COR-L47 (cell line): Measurements from ENCODE around the gene SNHG17.
"Not testable (repeated sequence)": the region's sequence is repeated elsewhere in the genome, so short reads cannot be mapped to it uniquely, and the experiment has no call there.

Experiments used
- DNase-seq: peaks from one replicate; lab custom pipeline; 2025; lab: John Stamatoyannopoulos, UW

SNHG17 gene

GRCh38 chr20:38420388-38421085 lies 14.6 kb downstream of the SNHG17 start:
- no peak for DNase-seq

- no peak for DNase-seq
Observed at GRCh38 chr20:38418509-38419204, 16.5 kb downstream of the SNHG17 start.

DNA sequence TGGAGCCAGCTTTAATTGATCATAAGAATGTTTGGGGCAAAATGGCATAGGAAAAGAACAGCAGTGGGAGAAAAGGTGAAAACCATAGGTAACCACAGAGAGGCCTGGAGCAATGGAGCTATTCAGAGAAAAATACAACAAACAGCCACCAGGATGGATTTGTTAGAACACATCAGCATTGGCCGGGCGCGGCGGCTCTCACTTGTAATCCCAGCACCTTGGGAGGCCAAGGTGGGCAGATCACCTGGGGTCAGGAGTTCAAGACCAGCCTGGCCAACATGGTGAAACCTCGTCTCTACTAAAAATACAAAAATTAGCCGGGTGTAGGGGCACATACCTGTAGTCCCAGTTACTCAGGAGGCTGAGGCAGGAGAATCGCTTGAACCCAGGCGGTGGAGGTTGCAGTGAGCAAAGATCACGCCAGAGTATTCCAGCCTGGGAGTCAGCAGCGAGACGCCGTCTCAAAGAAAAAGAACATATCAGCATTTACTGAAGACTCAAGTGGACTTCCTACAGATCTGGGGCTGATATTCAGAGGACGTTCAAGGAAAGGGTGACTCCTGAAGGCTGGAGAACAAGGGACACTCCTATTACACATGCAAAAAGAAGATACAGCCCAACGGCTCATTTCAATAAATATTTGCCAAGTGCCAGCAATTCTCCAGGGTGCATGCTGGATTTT lies 20.2 kb downstream of the SNHG17 start:
- DNase-seq = no peak

DNA sequence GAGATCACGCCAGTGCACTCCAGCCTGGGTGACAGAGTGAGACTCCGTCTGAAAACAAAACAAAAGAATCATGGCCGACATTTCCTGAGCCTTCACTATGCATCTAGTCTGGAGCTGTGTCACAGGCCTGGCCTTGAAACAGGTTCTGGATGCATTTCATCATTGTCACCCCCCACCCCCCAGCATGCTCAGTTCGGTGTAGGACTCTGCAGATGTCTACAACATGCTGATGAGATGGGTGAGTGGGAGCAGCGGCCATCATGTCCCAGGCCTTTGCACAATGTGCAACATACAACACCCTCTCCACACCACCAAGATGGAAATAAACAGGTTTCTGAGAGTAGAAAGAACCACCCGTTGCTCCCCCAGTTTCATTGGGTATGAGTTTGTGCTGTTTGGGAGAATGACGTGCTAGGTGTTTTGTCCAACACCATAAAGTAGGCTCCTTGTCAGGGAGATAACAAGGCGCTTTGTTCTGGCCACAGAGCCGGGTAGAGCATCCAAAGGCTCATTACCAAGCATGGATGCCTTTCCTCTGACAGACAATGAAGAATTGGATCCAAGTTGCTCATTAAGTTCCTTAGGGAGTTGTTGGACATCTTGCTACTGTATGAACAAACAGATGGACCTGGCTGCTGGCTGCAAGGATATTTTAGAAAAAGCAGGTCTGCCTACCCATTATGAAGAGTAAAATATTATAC lies 22.1 kb downstream of the SNHG17 start:
- no peak for DNase-seq

DNA sequence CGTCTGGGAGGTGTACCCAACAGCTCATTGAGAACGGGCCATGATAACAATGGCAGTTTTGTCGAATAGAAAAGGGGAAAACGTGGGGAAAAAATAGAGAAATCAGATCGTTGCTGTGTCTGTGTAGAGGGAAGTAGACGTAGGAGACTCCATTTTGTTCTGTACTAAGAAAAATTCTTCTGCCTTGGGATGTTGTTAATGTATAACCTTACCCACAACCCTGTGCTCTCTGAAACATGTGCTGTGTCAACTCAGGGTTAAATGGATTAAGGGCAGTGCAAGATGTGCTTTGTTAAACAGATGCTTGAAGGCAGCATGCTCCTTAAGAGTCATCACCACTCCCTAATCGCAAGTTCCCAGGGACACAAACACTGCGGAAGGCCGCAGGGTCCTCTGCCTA lies 27.3 kb downstream of the SNHG17 start:
- not testable (repeated sequence) for DNase-seq

- no peak for DNase-seq
Observed at GRCh38 chr20:38407321-38407720, 27.8 kb downstream of the SNHG17 start.

DNA sequence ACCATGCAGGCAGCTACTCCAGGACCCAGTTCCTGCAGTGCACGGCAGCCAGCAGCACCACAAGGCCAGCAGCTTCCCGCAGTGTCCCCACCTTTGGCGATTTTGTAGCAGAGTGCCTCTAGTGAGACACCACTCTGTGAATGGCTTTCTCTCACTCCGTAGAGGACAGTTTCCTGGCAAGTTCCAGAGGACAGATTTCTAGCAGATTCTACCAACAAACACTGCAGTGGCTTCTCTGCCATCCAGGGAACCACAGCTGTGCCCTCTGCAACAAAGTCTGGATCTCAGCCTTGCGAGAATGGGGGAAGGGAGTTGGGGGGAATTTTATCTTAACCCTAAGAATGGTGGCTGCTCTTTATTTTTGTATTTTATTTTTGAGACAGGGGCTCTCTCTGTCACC lies 28.7 kb downstream of the SNHG17 start:
- DNase-seq = no peak

GRCh38 chr20:38405132-38405531 lies 30.0 kb downstream of the SNHG17 start:
- DNase-seq = no peak

DNA sequence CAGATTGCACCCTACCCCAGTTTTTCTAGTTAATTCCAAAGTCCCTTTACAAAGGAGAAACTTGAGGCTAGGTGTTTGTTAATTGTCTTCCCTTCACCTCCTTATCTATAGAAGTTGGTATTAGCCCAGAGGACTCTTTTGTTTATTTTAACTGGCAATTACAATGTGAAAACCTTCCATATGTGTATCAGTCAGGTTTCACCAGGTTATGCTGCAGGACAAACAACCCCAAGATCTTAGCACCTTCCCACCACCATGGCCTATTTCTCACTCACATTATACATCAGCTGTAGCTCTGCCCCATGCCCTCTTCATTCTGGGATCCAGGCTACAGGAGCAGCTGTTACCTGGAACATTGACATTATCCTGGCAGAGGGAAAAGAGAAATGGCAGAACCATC lies 31.1 kb downstream of the SNHG17 start:
- DNase-seq = no peak

- DNase-seq = no peak
Observed at GRCh38 chr20:38402816-38403215, 32.3 kb downstream of the SNHG17 start.

DNA sequence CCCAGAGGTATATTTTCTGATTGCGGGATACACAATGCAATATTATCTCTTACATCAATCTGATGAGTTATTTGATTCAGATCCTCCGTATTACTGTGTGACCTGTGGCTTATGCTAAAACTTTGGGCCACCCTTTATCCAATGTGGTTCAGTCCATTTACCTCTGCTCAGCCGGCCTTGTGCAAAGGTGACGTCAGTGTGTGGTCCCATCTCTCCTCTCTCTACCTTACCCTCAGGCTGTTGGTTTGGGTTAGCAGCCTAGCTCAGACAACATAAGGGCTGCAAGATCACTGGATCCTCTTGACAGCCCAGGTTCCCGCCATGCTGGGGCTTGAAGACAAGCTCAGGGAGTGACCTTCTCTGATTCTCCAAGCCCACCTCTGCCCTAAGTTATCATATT lies 33.0 kb downstream of the SNHG17 start:
- no peak for DNase-seq

- DNase-seq = not testable (repeated sequence)
Observed at GRCh38 chr20:38395751-38396395, 39.3 kb downstream of the SNHG17 start.

DNA sequence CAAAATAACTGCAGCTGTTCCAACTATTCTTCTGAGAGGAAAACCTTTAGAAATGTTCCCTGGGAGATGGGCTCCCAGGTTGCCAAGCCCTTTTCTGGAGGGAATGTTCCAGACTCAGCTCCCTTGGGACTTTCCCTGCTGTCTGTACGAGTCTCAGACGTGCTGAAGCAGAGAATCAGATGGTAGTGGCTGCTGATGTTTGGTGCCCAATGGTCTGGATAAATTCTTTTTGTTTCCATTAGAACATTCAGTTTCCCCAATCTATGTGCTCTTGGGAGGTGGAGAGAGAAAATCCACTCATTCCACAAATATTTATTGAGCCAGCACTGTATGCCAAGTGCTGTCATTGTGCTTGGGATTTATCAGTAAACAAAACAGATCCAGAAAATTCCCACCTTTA lies 40.0 kb downstream of the SNHG17 start:
- no peak for DNase-seq

- no peak for DNase-seq
Observed at GRCh38 chr20:38393259-38393658, 41.9 kb downstream of the SNHG17 start.

- DNase-seq = no peak
Observed at GRCh38 chr20:38392356-38392755, 42.8 kb downstream of the SNHG17 start.

- no peak for DNase-seq
Observed at GRCh38 chr20:38387953-38388352, 47.2 kb downstream of the SNHG17 start.

- DNase-seq = no peak
Observed at GRCh38 chr20:38386851-38387250, 48.3 kb downstream of the SNHG17 start.

DNA sequence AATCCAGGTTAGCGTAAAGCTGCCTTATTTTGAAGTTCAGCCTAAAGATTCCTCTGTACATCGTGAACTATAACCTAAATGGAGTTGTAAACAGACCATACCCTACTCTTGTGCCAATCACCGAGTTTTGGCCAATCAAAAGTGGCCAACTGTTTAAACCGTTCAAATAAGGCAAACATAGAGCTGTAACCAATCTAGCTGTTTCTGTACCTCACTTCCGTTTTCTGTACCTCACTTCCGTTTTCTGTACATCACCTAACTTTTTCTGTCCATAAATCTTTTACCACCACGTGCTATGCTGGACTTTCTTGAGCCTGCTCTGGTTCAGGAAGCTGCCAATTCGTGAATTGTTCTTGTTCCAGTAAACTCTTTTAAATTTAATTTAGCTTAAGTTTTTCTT lies 49.1 kb downstream of the SNHG17 start:
- no peak for DNase-seq

DNA sequence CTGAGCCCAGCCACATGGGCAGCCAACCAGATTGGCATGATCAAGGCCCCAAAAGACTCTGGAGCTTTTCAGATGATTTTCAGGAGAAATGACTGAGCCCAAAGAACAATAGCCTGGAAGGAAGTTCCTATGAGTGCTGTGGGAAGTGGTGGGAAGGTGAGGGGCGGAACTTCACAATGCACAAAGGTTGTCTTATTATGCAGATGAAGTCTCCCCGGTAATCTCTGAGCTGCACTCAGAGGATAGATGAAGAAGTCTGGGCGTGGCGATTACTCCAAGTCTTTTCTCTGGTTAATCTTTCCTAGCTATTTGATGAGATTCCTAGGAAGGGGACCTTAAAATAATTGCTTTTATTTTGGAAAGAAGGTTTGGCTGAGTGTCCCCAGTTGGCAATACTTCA lies 52.0 kb downstream of the SNHG17 start:
- no peak for DNase-seq

DNA sequence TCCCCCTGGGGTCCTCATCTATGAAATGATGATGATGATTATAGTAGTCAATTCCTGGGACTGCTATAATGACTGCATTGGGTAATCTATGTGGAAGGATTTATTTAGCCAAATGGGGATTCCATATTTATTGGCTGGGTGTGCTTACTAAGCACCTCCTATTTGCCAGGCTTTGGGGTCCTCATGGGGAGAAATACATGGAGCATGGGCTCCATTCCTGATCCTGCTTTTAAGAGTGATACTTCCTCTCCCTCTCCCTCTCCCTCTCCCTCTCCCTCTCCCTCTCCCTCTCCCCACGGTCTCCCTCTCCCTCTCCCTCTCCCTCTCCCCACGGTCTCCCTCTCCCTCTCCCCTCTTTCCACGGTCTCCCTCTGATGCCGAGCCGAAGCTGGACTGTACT lies 57.3 kb downstream of the SNHG17 start:
- not testable (repeated sequence) for DNase-seq

DNA sequence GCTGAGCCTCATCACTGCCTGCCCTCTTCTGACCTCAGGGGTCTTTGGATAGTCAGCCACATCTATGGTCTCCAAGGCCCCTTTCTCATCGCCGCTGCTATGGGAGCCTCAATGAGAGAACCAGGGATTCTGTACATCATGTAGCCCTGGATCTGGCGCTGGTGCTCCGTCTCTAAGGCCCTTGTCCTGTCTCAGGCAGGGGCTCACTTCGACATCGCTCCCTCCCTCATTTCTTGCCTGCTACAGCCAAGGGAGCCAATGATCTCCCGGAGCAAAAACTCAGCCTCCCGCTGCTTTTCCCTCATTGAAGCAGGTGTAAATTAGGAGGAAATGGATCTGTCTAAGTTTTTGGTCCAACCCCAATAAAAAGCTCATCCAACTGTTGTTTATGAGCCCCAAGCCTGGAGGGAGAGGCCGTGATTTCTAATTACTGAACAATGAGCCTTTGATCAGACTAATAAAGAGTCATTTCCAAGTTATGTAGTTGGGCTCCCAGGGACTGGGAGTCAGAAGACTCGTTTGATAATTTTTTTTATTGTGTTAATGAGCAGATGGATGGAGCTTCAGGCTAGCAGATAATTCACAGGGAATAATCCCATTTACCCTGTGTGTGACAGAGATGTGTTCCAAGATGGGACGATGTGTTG lies 58.0 kb downstream of the SNHG17 start:
- DNase-seq = no peak

GRCh38 chr20:38373898-38374297 lies 61.2 kb downstream of the SNHG17 start:
- no peak for DNase-seq
